HUDEP-2 (cell line): Measurements from ENCODE around the gene NKD2.
"Not testable (repeated sequence)": the region's sequence is repeated elsewhere in the genome, so short reads cannot be mapped to it uniquely, and the experiment has no call there.

ENCODE experiments used
- DNase-seq, 76 experiments: peaks; one replicate each; lab custom pipeline; 2025; ENCODE audit not compliant: unreplicated experiment in 76 of 76; lab: John Stamatoyannopoulos, UW

The NKD2 gene

DNA sequence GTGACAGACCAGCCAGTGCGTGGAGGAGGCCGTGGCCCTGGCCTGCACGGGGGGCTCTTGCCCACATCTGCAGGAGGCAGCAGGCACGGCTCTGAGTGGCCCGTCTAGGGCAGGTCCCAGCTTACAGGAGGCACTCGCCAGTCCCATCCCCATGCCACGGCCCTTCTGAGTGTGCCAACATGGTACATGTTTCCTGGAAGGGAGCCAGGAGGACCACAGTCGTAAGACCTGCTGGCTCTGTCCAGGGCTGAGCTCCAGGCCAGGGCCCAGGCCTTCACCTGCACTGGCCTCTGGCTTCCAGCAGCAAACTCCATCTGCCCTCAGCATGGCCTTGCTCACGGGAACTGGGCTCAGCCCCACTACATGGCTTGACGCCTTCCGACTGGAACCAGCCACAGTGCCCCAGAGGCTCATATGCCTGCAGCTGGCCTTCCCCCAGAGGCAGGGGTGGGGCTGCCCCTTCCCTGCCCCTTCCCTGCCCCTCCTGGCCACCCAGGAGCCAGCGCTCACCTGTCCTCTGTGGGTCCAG lies 3.8 kb downstream of the NKD2 start:
- DNase-seq = no peak

DNA sequence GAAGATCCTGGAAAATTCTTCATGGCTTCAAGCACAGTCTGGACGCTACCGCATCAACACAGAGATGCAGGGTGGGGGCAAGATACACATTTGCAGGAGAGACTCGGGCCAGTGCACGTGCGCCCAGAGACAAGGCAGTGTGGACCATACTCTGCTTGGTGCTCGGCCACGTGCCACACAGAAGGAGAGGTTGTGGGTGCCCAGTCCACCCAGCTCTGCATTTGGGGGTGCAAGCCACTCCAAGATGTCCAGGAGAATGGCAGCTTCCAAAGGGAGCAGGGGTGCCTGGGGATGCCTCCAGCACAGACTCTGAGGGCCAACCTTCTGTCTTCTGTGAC lies 4.3 kb downstream of the NKD2 start:
- DNase-seq = no peak

DNA sequence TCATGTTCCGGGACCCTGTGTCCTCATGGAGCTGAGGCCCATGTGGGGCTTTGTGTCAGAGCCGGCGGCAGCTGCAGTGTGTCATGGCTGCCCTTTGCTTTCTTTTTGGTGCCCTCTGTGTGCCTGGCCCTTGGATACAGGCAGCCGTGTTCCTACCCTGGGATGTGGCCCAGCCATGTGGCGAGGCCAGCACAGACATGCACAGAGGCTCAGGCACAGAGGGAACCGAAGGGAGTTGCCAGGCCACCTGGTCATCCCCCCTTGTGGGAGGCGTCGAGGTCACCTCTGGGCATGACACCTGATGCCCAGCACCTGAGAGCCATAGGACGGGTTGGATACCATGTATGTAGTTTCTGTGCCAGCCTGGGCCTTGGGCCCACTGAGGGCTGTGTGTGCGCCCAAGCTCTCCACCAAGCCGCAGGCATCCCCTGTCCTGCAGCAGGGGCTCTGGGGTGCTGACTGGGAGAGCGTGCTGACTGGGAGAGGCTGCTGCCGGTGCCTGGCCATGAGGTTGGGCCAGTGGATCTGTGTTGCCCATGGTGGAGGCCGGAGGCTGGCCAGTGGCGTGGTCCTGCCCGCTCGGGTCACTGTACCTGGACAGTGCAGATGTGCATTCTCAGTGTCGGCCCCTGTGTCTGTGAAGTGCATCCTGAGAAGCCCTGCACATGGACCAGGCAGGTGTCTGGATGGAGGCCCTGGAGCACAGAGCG lies 4.8 kb downstream of the NKD2 start:
- DNase-seq = no peak

DNA sequence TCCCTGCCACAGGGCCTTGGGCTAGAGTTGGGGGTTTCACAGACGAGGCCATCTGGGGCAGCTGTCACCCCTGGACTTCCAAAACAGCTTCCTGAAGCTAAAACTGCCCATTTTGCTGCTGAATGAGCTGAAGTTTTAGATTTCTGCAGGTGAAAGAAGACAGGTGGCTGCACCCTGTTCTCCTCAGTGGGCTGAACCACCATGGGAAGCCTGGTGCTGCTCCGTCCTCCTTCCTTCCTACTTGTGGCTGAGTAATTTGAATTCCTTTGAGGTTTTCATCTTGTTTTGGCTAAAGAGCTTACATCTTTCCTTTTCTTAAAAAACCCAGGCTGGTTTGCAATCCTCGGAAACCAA lies 5.3 kb downstream of the NKD2 start:
- no peak for DNase-seq

DNA sequence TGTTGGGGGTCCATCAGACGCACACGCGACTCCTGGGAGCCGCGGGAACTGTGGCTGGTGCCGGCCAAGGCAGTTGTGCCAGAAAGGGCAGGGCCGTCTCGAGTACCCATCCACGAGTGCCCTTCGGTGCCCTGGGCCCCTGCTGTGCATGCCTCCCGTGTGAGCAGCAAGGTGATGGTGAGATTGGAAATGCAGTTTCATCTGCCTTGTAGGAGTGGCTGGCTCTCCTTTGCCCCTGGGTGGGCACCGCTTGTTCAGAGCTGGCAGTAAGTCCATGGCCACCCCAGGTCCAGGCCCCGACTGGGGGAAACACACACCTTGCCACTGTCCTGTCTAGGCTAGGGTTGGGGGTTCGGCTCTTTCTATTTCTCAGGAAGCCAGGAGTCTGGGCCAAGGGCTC lies 5.7 kb downstream of the NKD2 start:
- DNase-seq = no peak

DNA sequence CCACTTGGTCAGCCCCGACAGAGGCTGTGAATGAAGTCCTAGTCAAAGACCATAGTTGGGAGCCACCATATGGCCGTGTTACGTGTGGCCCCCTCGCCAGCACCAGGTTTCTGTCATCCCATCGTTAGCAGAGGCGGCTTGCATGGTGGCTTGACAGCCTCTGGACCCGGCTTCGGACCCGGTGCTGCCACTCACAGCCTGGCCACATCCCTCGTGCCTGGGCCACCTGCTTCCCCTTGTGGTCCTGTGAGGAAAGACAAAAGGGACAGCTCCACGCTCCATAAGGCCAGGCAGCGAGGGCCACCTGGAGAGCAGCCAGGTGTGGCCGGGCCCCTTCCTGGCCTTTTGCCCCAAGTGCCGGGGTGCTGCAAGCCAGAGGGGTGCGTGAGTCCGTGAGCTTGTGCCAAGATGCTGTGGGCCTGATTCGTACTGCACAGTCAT lies 6.2 kb downstream of the NKD2 start:
- no peak for DNase-seq

DNA sequence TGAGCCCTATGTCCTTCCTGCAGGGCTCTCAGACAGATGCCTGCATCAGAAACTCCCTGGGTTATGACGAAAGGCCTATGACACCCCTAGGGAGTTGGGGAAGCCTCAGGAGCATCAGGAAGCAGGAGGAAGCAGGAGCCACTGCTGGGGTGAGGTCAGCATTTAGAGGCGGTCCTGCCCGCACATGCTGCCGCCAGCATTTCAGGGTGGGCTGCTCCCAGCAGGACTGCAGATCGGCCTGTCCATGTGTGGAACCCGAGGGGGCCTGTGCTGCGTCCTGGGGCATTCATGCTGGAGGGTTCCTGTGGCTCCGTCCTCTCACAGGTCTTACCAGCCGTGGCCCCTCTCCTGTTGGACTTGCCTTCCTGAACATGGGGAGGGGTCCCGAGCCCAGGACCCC lies 6.9 kb downstream of the NKD2 start:
- no peak for DNase-seq

DNA sequence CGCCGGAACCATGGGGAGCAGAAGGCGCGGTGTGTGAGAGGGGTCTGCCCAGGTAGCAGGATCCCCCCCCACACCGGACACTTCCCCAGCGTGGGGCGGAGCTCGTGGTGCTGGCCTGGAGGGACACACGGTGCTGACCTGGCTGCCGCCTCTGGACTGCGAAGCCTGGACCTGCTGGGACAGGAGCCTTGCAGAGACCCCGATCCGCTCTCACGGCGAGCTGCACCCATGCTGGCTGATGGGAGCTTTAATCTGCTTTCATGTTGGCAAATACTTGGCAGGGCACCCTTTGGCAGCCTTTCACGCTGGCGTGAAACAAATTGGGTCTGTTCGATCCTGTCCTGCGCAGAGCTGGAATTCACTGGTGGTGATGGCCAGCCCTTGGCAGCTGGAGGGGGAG lies 7.4 kb downstream of the NKD2 start:
- DNase-seq = no peak

DNA sequence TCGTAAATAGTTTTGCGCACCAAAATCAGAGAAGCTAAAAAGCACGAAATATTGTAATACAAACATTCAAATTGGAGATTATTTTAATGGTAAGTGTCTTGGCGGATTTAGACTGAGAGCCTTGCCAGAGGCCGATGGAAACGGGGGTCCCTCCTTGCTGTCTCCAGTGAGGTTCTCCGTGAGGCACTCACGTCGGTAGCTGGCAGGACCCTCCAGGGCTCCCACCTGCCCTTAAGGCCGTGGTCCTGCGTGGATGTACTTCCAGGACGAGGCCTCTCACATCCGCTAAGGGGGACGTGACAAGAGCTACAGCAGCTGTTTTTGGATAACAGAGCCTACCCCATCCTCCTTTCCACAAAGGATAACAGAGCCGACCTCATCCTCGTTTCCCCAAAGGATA lies 7.9 kb downstream of the NKD2 start:
- no peak for DNase-seq

DNA sequence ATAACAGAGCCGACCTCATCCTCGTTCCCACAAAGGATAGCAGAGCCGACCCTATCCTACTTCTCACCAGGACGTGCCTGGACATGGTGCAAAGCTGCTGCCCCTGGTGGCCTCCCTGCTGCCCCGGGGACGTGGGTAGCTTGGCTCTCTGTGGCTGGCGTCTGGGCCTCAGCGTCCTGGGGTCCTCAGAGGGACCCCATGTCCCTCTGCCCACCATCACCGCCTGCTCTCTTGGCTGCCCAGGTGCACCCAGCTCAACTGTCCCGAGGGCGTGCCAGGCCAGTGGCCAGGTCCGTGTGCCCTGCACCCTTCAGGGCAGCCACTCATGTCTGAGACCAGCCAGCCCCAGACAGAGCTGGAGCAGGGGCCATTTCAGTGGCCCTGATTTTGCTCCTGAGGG lies 8.5 kb downstream of the NKD2 start:
- DNase-seq = no peak

DNA sequence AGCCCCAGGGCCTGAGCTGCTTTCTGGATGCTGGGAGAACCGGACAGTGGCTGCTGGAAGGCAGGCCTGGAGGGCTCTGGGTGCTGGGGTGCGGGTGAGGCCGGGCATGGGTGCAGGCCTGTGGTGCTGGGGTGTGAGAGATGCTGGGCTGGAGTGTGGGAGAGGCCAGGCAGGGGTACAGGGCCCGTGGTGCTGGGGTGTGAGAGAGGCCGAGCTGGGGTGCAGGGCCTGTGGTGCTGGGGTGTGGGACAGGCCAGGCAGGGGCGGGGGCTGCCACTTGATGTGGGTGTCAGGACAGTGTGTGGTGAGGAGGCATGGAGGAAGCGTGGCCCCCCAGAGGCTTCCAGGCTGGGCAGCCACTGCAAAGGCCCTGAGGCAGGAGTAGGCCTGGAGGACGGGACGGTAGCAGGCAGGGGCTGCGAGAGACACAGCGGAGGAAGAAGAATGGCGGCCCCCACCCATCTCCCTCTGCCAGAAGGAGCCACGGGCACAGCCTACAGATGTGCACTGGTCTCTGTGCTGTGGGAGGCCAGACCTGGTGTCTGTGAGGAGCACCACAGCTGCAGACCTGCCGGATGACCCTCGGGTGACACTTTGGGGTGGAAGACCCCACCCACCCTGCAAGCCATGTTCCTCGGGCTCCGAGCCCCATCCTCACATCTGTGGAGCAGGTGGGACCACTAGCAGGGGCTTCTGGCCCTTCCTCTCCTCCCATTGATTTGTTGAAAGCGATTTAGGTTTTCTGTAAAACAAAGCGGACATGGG lies 9.3 kb downstream of the NKD2 start:
- no peak for DNase-seq

DNA sequence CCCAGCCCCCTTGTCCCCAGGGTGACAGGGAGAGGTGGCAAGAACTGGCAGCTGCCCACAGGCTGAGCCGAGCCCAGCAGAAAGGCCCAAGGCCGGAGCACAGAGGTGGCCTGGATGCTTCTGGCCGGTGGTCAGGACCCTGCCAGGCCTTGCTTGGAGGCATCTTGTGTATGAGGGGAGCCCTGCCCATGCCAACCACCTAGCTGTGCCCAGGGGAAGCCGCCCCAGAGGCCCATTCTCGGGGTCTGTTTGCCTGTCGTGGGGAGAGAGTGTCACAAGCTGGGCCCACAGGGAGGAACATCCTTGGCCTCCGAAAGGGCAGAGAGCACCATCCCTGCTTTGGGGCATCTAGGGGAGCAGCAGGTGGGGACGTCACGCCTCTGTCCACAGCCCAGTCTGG lies 10.0 kb downstream of the NKD2 start:
- no peak for DNase-seq

DNA sequence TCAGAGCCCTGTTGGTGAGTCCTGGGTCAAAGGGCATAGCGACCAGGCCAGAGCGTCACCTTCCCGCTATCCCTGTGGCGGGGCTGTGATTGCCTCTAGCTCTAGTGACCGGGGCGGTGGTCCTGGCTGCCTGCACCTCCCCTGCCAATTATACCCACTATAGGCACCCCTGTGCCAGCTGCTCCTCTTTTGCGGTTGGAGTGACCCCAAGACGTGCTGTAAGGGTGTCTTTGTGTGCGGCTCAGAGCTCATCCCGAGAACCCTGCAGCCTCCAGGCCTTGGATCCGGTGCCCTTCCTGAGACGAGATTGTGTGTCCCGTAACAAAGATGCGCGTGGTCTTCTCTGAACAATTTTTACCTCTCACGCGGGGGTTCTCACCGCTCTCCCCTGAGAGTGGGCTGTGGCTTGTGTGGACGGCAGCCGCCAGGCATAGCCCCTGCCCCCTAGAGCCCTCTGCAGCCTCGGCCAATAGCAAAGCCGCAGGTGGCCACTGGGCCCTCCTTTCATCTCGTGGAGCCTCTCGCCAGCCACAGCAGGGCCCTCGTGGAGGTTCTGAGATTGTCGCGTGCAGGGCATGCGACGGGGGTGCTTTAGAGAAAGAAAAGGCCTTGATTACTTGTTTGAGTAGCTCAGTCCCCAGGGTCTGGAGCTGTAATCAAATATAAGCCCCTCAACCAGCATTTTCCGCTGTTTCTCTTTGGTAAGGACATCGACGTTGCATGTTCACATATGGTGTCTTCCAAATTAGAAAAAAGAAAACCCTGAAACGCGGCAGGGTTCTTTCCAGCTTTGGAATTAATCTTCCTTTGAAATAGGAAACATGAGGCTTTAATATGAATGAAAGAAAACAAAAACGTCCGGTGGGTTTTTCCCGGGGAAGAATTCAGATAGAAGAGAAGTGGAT lies 10.7 kb downstream of the NKD2 start:
- DNase-seq = no peak

DNA sequence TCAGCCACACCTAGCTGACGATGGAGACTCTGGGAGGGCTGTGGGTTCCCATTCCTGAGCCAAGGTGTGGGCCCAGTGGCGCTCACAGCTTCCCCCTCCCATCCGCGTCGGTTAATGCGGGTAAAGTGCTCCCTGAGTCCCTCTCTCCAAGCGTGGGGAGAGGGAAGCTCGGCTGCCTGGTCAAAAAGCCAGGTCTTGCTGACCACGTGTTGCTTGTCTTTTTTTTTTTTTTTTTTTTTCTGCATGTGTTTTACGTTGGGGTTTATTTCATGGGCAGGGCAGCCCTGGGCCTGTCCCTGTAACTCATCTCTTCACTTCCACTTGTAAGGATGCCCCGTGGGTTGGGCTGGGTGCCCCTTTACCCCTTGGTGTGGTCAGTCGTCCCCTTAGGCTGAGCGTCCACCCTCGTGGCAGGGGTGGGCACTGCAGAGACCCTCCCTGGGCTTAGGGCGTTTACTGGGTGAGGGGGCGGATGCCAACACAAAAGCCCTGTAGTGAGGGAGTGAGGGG lies 11.9 kb downstream of the NKD2 start:
- no peak for DNase-seq

DNA sequence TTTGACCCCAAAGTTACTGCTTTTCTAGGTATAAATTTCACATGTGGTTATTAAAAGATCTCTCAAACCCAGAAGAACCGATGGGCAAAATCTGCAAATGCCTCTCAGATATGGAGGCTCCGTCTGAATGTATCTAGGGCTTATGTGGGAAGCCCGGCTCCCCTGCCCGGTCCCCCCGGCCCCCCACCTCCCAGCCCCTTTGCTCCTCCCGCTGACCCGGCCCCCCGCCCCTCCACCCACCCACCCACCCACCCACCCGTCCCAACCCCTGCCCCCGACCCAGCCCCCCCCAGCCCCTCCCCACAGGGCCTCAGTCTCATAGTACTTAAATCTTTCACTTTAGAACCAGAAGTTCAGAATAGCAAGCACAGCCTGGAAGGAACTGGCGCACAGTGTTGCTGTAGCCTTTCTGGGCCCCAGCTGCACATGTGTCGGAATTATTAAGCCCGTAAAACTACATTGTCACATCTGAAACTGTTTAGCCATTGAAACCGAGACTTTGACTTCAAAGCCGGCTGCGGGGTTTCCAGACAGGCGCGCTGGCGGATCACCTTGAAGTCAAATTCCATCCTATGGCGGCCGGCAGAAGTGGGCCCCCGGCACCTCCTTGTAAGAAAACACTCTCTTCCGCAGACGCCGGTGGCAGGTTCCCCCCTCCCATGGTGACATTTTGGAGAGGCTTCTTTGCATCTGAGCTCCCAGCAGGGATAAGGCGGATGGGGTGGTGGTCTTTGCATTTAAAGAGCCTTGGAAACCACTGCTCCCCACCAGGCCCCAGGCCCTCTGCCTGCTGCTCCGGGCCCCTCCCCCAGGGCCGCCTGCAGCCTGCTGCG lies 12.8 kb downstream of the NKD2 start:
- DNase-seq = no peak

DNA sequence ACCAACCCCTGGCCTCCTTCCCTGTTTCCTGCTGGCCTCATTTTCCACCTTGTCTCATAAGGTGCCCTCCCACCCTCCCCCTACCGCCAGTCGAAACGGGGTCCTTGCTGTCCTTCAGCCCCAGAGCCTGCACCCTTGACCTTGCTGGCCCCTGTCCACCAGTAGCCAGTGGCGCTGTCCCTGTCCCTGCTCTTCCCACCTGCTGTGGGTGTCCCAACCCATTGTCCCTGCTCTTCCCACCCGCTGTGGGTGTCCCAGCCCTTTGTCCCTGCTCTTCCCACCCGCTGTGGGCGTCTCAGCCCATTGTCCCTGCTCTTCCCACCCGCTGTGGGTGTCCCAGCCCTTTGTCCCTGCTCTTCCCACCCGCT lies 13.4 kb downstream of the NKD2 start:
- not testable (repeated sequence) for DNase-seq

DNA sequence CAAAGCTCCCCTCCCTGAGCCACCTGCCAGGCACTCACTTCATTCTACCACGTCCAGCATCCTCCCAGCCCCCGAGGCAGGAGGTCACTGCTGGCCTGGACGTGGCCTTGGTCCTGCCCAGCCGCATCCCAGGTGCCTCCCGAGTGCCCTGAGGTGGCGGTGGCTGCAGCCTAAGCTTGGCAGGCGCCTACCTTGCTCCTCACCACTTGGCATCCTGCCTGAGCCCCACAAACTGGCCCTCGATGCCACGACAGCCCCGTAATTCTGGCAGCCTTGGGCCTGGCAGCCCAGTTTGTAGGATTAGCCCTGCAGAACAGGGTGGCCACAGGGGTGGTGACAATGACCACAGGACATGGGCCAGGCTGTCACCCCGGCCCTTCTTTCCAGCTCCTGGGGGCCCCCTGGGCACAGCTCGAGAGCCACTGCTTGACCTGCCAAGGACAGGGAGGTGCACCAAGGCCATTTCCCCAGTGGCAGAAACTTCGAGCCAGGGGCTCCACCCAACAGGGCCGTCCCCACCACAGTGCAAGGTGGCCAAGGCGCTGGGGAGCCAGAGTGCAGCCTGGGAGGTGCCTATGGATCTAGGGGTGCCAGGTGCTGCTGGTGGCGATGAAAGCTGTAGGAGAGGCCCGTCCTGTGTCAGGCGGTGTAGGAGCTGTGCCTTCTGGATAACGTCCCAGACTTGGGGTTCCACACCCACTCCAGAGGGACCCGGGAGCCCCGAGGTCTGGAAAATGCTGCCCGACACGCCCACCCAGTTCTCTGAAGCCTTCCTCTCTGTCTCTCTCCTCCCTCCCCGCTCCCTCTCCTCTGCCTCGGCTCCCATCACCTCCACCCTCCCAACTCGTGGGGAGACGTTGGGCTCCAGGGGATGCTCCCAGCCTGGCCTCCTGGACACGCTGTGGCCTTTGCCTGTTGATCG lies 18.4 kb downstream of the NKD2 start:
- no peak for DNase-seq

DNA sequence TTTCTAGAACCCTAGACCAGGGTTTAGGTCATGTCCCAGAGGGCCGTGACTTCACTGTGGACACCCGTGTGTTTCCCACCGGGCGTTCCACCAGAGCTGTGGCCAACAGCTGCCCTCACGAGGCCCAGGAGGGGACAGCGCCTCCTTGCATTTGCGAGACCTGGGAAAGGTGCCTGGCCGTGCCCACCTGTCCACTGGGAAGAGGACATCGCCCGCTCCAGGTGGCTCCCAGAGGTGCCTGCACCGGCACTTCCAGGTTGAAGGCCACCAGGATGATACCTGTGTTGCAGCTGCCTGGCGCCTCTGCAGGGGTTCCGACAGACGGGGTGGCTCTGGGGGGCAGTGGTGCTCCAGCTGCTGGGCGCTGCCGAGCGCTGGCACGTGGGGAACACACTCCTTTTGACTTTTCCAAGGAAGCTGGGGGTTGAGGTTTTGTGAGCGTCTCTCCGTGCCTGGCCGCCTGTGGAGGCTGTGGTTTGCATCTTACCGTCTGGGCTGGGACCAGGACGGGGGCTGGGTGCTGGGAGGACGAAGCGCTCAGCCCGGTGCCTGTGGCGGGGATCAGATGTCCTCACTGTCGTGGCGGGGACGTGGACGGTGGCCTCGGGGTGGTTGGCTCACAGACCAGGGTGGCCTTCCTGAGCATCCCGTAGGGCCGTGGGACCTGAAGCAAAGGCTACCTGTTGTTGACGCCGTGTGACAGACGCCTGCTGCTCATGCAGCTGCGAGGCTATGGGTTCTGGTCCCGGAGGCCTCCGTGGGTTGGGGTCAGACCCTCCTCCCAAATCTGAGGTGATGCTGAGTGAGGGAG lies 19.2 kb downstream of the NKD2 start:
- DNase-seq = no peak
